Cardiac ventricle fibroblast (primary cell): ENCODE results near the gene VPS50. TPM values are rescaled to one million over a fixed set of nuclear protein-coding genes. Genes with fewer than 3 reads are reported as not detected.

Experiments used
- total RNA-seq: library from RNA; depleted of rRNA; stranded (reverse); fragments of >200 nt; gene quantifications from 2 replicates; pipeline ENCODE4 v1.2.3, GENCODE V29; 2015

The VPS50 gene
- 8.7 and 15.9 TPM in 2 replicates for total RNA-seq

GRCh38 chr7:93231799-93232672 is at the start of gene VPS50:
Gene VPS50, plus strand, starts transcription at chr7:93232366. Its CDS starts 102 bp downstream, at chr7:93232468.

GRCh38 chr7:93226310-93226709 is 5.9 kb upstream of the VPS50 start, which contains the start of gene HEPACAM2:
Gene HEPACAM2, minus strand, starts transcription at chr7:93226469.

Other genes starting within 250 kb of the VPS50 start
- 9.7 and 10.0 TPM in 2 replicates for gene SAMD9, start 114.4 kb upstream of the VPS50 start, total RNA-seq
- gene SAMD9L, start 84.0 kb upstream of the VPS50 start, total RNA-seq, result 6.5 and 6.9 TPM in 2 replicates
- gene HEPACAM2, start 5.9 kb upstream of the VPS50 start, total RNA-seq, result not detected in 2 replicates